OCI-LY3 (cell line): ENCODE measurements around the gene SOX5.

Source experiments
- CTCF ChIP-seq: fragments of 200-600, 300-600 bp; sonication (generic); IDR thresholded peaks from 2 replicates; pipeline ENCODE4 v1.5.1; 2014; ENCODE audit warnings: antibody characterized with exemption, low read length, low read depth
- EZH2phosphoT487 ChIP-seq: fragments of 200-600 bp; shearing (Covaris generic); IDR thresholded peaks from 2 replicates; pipeline ENCODE4 v1.6.1; 2018; ENCODE audit warnings: antibody characterized with exemption, mixed run types, low read depth

DNA sequence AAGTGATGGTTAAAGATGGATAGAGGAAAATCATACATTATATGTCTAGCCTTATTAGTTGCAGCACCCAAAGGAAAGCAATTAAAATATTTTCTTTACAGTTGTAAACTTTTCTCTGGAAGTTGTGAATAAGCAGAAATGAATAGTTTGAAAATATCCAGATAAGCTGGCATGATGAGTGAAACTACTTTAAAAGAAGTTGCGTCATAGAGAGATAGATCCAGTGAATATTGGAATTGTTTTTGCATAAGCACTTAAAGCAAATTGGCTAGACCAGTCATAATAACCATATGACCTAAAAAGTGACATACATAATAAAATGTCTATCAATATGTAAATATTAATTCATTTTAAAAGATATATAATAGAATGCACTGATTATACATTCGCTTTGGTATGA is 132.1 kb downstream of the SOX5 start:
- no peak for TF ChIP-seq CTCF
- no peak for TF ChIP-seq EZH2phosphoT487
